ENCODE data around the gene ADAM8.

DNA sequence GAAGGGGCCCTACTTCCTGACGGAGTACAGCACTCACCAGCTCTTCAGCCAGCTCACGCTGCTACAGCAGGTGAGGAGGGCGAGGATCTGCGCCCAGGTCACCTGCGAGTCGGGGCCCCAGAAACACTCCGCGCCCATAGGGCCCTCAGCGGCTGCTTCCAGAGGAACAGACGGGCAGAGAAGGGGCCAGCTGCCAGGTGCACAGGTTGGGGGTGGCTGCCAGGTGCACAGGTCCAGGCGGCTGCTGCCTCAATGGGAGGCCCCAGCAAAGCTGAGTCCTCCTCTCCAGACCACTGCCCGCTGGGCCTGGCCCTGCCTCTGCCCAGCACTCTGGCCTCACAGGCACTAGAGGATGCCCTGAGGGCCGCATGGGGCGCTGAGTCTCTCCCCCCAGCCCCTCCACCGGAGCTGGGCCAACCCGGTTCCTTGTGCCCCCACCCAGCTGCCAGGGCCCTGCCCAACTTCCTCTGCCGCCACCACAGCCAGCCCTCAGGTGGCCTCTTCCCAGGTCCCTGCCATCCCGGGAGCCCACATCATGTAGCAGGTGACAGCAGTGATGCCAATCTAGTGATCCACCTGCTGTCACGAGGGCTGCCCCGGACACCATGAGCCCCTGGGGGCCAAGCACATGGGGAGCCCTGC lies 63.7 kb downstream of the ADAM8 start:
- TF ChIP-seq, protein P1, sequence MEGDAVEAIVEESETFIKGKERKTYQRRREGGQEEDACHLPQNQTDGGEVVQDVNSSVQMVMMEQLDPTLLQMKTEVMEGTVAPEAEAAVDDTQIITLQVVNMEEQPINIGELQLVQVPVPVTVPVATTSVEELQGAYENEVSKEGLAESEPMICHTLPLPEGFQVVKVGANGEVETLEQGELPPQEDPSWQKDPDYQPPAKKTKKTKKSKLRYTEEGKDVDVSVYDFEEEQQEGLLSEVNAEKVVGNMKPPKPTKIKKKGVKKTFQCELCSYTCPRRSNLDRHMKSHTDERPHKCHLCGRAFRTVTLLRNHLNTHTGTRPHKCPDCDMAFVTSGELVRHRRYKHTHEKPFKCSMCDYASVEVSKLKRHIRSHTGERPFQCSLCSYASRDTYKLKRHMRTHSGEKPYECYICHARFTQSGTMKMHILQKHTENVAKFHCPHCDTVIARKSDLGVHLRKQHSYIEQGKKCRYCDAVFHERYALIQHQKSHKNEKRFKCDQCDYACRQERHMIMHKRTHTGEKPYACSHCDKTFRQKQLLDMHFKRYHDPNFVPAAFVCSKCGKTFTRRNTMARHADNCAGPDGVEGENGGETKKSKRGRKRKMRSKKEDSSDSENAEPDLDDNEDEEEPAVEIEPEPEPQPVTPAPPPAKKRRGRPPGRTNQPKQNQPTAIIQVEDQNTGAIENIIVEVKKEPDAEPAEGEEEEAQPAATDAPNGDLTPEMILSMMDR (IDR thresholded peaks at IDR 0.05; ENCODE audit: borderline replicate concordance, extremely low read depth, low read length, poor library complexity, severe bottlenecking): no peak
- no peak for TF ChIP-seq EZH2 (IDR thresholded peaks at IDR 0.05; ENCODE audit: borderline replicate concordance, low read depth, low read length, severe bottlenecking)

All from DND-41 (cell line).